ENCODE measurements around the gene ITPRID1. TPM values are rescaled to one million over a fixed set of nuclear protein-coding genes. Genes with fewer than 3 reads are reported as not detected.

ITPRID1 gene
- total RNA-seq, 1 donor from 2014 or later, result not detected

DNA sequence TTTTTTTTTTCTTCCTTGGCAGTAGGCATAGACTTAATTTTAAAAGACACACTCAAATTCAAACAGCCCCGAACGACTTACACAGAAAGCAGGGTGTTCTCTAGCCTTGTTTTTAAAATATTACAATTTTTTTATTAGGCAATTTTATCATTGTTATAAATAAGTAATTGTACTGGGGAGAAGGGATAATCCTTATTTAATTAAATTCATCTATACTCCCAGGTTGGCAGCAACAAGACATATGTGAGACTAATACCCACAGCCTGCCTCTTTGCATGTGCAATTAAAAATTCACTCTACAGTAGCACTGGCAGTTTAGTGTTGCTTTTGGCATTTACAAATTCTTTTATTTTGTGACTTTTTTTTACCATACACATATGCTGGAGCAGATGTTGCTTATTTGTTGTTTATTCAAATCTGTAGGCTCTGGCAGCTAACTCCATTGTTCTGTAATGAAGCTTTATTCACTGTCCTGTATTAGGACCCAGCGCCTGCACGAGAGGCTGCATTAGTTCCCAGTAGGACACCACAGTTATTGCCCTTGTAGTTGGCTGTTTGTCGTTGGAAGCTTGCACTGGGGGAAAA is 88.2 kb downstream of the ITPRID1 start:
- TF ChIP-seq, protein P1, sequence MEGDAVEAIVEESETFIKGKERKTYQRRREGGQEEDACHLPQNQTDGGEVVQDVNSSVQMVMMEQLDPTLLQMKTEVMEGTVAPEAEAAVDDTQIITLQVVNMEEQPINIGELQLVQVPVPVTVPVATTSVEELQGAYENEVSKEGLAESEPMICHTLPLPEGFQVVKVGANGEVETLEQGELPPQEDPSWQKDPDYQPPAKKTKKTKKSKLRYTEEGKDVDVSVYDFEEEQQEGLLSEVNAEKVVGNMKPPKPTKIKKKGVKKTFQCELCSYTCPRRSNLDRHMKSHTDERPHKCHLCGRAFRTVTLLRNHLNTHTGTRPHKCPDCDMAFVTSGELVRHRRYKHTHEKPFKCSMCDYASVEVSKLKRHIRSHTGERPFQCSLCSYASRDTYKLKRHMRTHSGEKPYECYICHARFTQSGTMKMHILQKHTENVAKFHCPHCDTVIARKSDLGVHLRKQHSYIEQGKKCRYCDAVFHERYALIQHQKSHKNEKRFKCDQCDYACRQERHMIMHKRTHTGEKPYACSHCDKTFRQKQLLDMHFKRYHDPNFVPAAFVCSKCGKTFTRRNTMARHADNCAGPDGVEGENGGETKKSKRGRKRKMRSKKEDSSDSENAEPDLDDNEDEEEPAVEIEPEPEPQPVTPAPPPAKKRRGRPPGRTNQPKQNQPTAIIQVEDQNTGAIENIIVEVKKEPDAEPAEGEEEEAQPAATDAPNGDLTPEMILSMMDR (IDR thresholded peaks at IDR 0.05; ENCODE audit: insufficient read depth, low read length, poor library complexity, severe bottlenecking), result no peak
- no peak overlapping the region for H3K4me3 ChIP-seq (ENCODE audit: low read depth, low read length)
- H3K36me3 ChIP-seq (ENCODE audit: control insufficient read depth, insufficient read depth, low read length), result no peaks in the 10 kb centered on the region
- H3K27me3 ChIP-seq (ENCODE audit: control insufficient read depth, insufficient read depth, low read length), result no peaks in the 10 kb centered on the region
- DNase-seq (ENCODE audit: low read depth), result no peak

- DNase-seq (ENCODE audit: low read depth), result no peak
- TF ChIP-seq, protein P1 (IDR thresholded peaks at IDR 0.05; ENCODE audit: insufficient read depth, low read length, poor library complexity, severe bottlenecking), result no peak
- H3K36me3 ChIP-seq (ENCODE audit: control insufficient read depth, insufficient read depth, low read length), result no peaks in the 10 kb centered on the region
- no peak overlapping the region for H3K4me3 ChIP-seq (ENCODE audit: low read depth, low read length)
- no peaks in the 10 kb centered on the region for H3K27me3 ChIP-seq (ENCODE audit: control insufficient read depth, insufficient read depth, low read length)
Observed at GRCh38 chr7:31603046-31603445, 89.2 kb downstream of the ITPRID1 start.

- TF ChIP-seq, protein P1 (IDR thresholded peaks at IDR 0.05; ENCODE audit: insufficient read depth, low read length, poor library complexity, severe bottlenecking), result no peak
- no peak for DNase-seq (ENCODE audit: low read depth)
- no peaks in the 10 kb centered on the region for H3K36me3 ChIP-seq (ENCODE audit: control insufficient read depth, insufficient read depth, low read length)
Observed at GRCh38 chr7:31613604-31614003, 99.7 kb downstream of the ITPRID1 start.

DNA sequence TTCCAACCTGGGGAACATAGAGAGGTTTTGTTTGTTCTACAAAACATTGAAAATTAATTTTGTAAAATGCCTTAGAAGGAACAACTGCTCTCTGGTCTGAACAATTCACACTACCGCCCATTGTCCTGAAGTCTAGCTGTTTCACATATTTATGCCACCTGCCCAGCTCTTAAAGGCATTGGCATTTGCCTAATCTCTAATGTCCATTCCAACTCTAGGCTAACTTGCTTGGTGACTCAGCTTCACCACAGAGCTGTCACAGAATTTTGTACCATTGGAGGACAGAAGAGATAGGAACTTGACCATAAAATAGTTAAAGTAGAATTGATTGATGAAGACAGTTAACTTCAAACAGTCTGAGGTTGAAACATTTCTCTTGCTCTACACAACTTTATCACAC is 119.6 kb downstream of the ITPRID1 start:
- TF ChIP-seq, protein P1 (IDR thresholded peaks at IDR 0.05; ENCODE audit: insufficient read depth, low read length, poor library complexity, severe bottlenecking), result no peak
- no peak for DNase-seq (ENCODE audit: low read depth)
- Histone ChIP-seq H3K27me3 (ENCODE audit: control insufficient read depth, insufficient read depth, low read length) (no peaks in the 10 kb centered on the region), H3K36me3 (ENCODE audit: control insufficient read depth, insufficient read depth, low read length) (no peaks in the 10 kb centered on the region), H3K4me3 (ENCODE audit: low read depth, low read length) (no peak overlapping the region)

More at GRCh38 chr7:31613604-31614003, 99.7 kb downstream of the ITPRID1 start:
- Histone ChIP-seq H3K27me3 (ENCODE audit: control insufficient read depth, insufficient read depth, low read length) (no peaks in the 10 kb centered on the region), H3K4me3 (ENCODE audit: low read depth, low read length) (no peak overlapping the region)

GRCh38 chr7:31633894-31634494 is 120.1 kb downstream of the ITPRID1 start:
- peak; percentile 9 for DNase-seq (ENCODE audit: low read depth)
- no peaks in the 10 kb centered on the region for H3K27me3 ChIP-seq (ENCODE audit: control insufficient read depth, insufficient read depth, low read length)
- H3K36me3 ChIP-seq (ENCODE audit: control insufficient read depth, insufficient read depth, low read length), result no peaks in the 10 kb centered on the region
- no peak overlapping the region for H3K4me3 ChIP-seq (ENCODE audit: low read depth, low read length)
- TF ChIP-seq, protein P1 (IDR thresholded peaks at IDR 0.05; ENCODE audit: insufficient read depth, low read length, poor library complexity, severe bottlenecking), result peak; percentile 64

GRCh38 chr7:31640381-31640780 is 126.5 kb downstream of the ITPRID1 start:
- Histone ChIP-seq H3K27me3 (ENCODE audit: control insufficient read depth, insufficient read depth, low read length) (no peaks in the 10 kb centered on the region), H3K36me3 (ENCODE audit: control insufficient read depth, insufficient read depth, low read length) (no peaks in the 10 kb centered on the region), H3K4me3 (ENCODE audit: low read depth, low read length) (no peak overlapping the region)
- TF ChIP-seq, protein P1 (IDR thresholded peaks at IDR 0.05; ENCODE audit: insufficient read depth, low read length, poor library complexity, severe bottlenecking), result no peak
- DNase-seq (ENCODE audit: low read depth), result no peak
